ENCODE results near the gene STK38.

Gene STK38

GRCh38 chr6:36479256-36479655 is 68.0 kb downstream of the STK38 start:
- H2AFZ ChIP-seq (ENCODE audit: low read length), result no peak overlapping the region
- peaks cover 4% of the 10 kb centered on the region; the same call in 1 of the 2 replicates for H3F3A ChIP-seq (ENCODE audit: low read depth)
- H3K4me1 ChIP-seq (ENCODE audit: insufficient read depth, low read length, poor library complexity, severe bottlenecking), result peaks cover 23% of the 10 kb centered on the region
- H3K79me2 ChIP-seq (ENCODE audit: insufficient read depth, low read length), result no peaks in the 10 kb centered on the region
- H3K4me2 ChIP-seq (ENCODE audit: low read depth, low read length, poor library complexity, severe bottlenecking), result no peak overlapping the region
- no peak overlapping the region for H3K4me3 ChIP-seq (ENCODE audit: low read length, poor library complexity, severe bottlenecking)
- H3K9me2 ChIP-seq (replicated peaks; ENCODE audit: low read depth, low read length), result no peaks in the 10 kb centered on the region
- no peaks in the 10 kb centered on the region for H3K27me3 ChIP-seq (ENCODE audit: insufficient read depth, low read length, poor library complexity, severe bottlenecking)
- no peaks in the 10 kb centered on the region for H4K20me1 ChIP-seq (ENCODE audit: insufficient read depth, low read length, poor library complexity, severe bottlenecking)
- peaks cover 48% of the 10 kb centered on the region; the same call in 1 of the 2 replicates for H3K36me3 ChIP-seq (ENCODE audit: insufficient read depth, low read length)
- H3K9me3 ChIP-seq (ENCODE audit: insufficient read depth, low read depth, low read length), result no peaks in the 10 kb centered on the region
- no peak overlapping the region for H3K9ac ChIP-seq (ENCODE audit: low read depth, low read length, poor library complexity, severe bottlenecking)
- TF ChIP-seq CTCF (conservative IDR thresholded peaks at IDR 0.05; ENCODE audit: low read length), result no peak
- no peak for TF ChIP-seq EZH2phosphoT487 (IDR thresholded peaks at IDR 0.05; ENCODE audit: borderline replicate concordance)

GRCh38 chr6:36478051-36478526 is 69.2 kb downstream of the STK38 start:
- H3K79me2 ChIP-seq (ENCODE audit: insufficient read depth, low read length), result no peaks in the 10 kb centered on the region
- H3K36me3 ChIP-seq (ENCODE audit: insufficient read depth, low read length), result peaks cover 45% of the 10 kb centered on the region; the same call in 1 of the 2 replicates
- no peak for TF ChIP-seq CTCF (conservative IDR thresholded peaks at IDR 0.05; ENCODE audit: low read length)
- TF ChIP-seq EZH2phosphoT487 (IDR thresholded peaks at IDR 0.05; ENCODE audit: borderline replicate concordance), result no peak
- H3F3A ChIP-seq (ENCODE audit: low read depth), result peaks cover 4% of the 10 kb centered on the region; the same call in 1 of the 2 replicates
- no peaks in the 10 kb centered on the region for H3K9me2 ChIP-seq (replicated peaks; ENCODE audit: low read depth, low read length)
- H3K9ac ChIP-seq (ENCODE audit: low read depth, low read length, poor library complexity, severe bottlenecking), result peak overlapping the region; percentile 39
- H3K9me3 ChIP-seq (ENCODE audit: insufficient read depth, low read depth, low read length), result no peaks in the 10 kb centered on the region
- no peak overlapping the region for H3K4me3 ChIP-seq (ENCODE audit: low read length, poor library complexity, severe bottlenecking)
- no peaks in the 10 kb centered on the region for H4K20me1 ChIP-seq (ENCODE audit: insufficient read depth, low read length, poor library complexity, severe bottlenecking)
- H3K4me1 ChIP-seq (ENCODE audit: insufficient read depth, low read length, poor library complexity, severe bottlenecking), result peaks cover 23% of the 10 kb centered on the region
- H3K4me2 ChIP-seq (ENCODE audit: low read depth, low read length, poor library complexity, severe bottlenecking), result peak overlapping the region; percentile 53
- H3K27me3 ChIP-seq (ENCODE audit: insufficient read depth, low read length, poor library complexity, severe bottlenecking), result no peaks in the 10 kb centered on the region
- no peak overlapping the region for H2AFZ ChIP-seq (ENCODE audit: low read length)

GRCh38 chr6:36469946-36470345 is 77.3 kb downstream of the STK38 start:
- TF ChIP-seq EZH2phosphoT487 (IDR thresholded peaks at IDR 0.05; ENCODE audit: borderline replicate concordance), result no peak
- no peak for TF ChIP-seq CTCF (conservative IDR thresholded peaks at IDR 0.05; ENCODE audit: low read length)
- H3F3A ChIP-seq (ENCODE audit: low read depth), result no peaks in the 10 kb centered on the region
- H3K4me1 ChIP-seq (ENCODE audit: insufficient read depth, low read length, poor library complexity, severe bottlenecking), result peaks cover 5% of the 10 kb centered on the region
- no peak overlapping the region for H3K4me2 ChIP-seq (ENCODE audit: low read depth, low read length, poor library complexity, severe bottlenecking)
- peaks cover 43% of the 10 kb centered on the region for H3K79me2 ChIP-seq (ENCODE audit: insufficient read depth, low read length)
- no peak overlapping the region for H3K4me3 ChIP-seq (ENCODE audit: low read length, poor library complexity, severe bottlenecking)
- H3K9me3 ChIP-seq (ENCODE audit: insufficient read depth, low read depth, low read length), result no peaks in the 10 kb centered on the region
- peaks cover 27% of the 10 kb centered on the region; the same call in 1 of the 2 replicates for H3K36me3 ChIP-seq (ENCODE audit: insufficient read depth, low read length)
- no peaks in the 10 kb centered on the region for H3K27me3 ChIP-seq (ENCODE audit: insufficient read depth, low read length, poor library complexity, severe bottlenecking)
- peaks cover 15% of the 10 kb centered on the region for H4K20me1 ChIP-seq (ENCODE audit: insufficient read depth, low read length, poor library complexity, severe bottlenecking)
- H3K9me2 ChIP-seq (replicated peaks; ENCODE audit: low read depth, low read length), result no peaks in the 10 kb centered on the region
- no peak overlapping the region for H2AFZ ChIP-seq (ENCODE audit: low read length)
- H3K9ac ChIP-seq (ENCODE audit: low read depth, low read length, poor library complexity, severe bottlenecking), result no peak overlapping the region

All from Loucy (cell line).